ENCODE measurements around the gene IL23R. TPM values are rescaled to one million over a fixed set of nuclear protein-coding genes. Genes with fewer than 3 reads are reported as not detected.

Gene IL23R
- total and polyA plus RNA-seq, 2 of the 13 experiments (the other 11 are each of a cell fraction or from before 2014, with no cell fraction given), result not detected

- BruUV-seq (replicated peaks), result no TSS peak
- no peak overlapping the region for H3K4me2 ChIP-seq (ENCODE audit: low read depth, low read length)
- no peak overlapping the region for H3K9ac ChIP-seq (ENCODE audit: insufficient read depth, low read depth, low read length)
- ChIA-PET POLR2A (no interaction called here), CTCF (ENCODE audit: low intra/inter-chr PET ratio, low total read pairs) (no interaction called here)
- no peak overlapping the region for H3K4me3 ChIP-seq (replicated peaks in 1 of 3; ENCODE audit: insufficient read depth in 1 of 3, low read depth in 2 of 3, low read length in 3 of 3)
- H3K79me2 ChIP-seq (ENCODE audit: insufficient read depth, low read length), result no peaks in the 10 kb centered on the region
- TF ChIP-seq ZNF670 (CRISPR knock-in tag; IDR thresholded peaks at IDR 0.05; ENCODE audit: borderline replicate concordance), result no peak
- peak; percentile 89 to 92 for TF ChIP-seq MAFK (conservative IDR thresholded peaks at IDR 0.05 in 1 of 2, IDR thresholded peaks at IDR 0.05 in 1 of 2; ENCODE audit: low read length in 2 of 2)
- peak; percentile 90 for TF ChIP-seq MAFF (IDR thresholded peaks at IDR 0.05; ENCODE audit: low read depth, low read length)
- no peak for TF ChIP-seq ZNF503 (CRISPR knock-in tag; IDR thresholded peaks at IDR 0.05)
- no peak overlapping the region for H3K27ac ChIP-seq (ENCODE audit: extremely low read length, insufficient read depth, low read length)
- H3K9me3 ChIP-seq (ENCODE audit: low read length), result no peaks in the 10 kb centered on the region
- intact Hi-C loops (cut with micrococcal nuclease; ENCODE audit: unreplicated experiment), result no loop called here
- no peak overlapping the region for H2AFZ ChIP-seq (ENCODE audit: low read length)
- in situ Hi-C loops (cut with HindIII; ENCODE audit: extremely low pct_ligation_motif_present, low pct_unique_long_range_greater_than_20kb), result no loop called here
- no peak for ATAC-seq
- WGBS (ENCODE audit: low lambda C conversion rate), result 14% methylated on average over 5 of the region's 5 CpGs
- H4K20me1 ChIP-seq (ENCODE audit: insufficient read depth, low read length), result no peaks in the 10 kb centered on the region
- no peaks in the 10 kb centered on the region for H3K4me1 ChIP-seq (ENCODE audit: insufficient read depth, low read length)
- H3K27me3 ChIP-seq (ENCODE audit: control insufficient read depth in 1 of 2, insufficient read depth in 2 of 2, low read length in 2 of 2), result no peaks in the 10 kb centered on the region
- no peaks in the 10 kb centered on the region for H3K36me3 ChIP-seq (replicated peaks in 1 of 2; ENCODE audit: control insufficient read depth in 1 of 2, insufficient read depth in 2 of 2, low read length in 2 of 2)
- DNase-seq (ENCODE audit: low spot score), result no peak
- FAIRE-seq, result no peak
Observed at GRCh38 chr1:67262735-67263134, 96.5 kb downstream of the IL23R start.

GRCh38 chr1:67264152-67264551 lies 97.9 kb downstream of the IL23R start:
- in situ Hi-C loops (cut with HindIII; ENCODE audit: extremely low pct_ligation_motif_present, low pct_unique_long_range_greater_than_20kb), result no loop called here
- no peak overlapping the region for H3K4me2 ChIP-seq (ENCODE audit: low read depth, low read length)
- H3K27ac ChIP-seq (ENCODE audit: extremely low read length, insufficient read depth, low read length), result no peak overlapping the region
- no peak for FAIRE-seq
- CTCF ChIA-PET (ENCODE audit: low intra/inter-chr PET ratio, low total read pairs), result no interaction called here
- H4K20me1 ChIP-seq (ENCODE audit: insufficient read depth, low read length), result no peaks in the 10 kb centered on the region
- no peak overlapping the region for H3K9ac ChIP-seq (ENCODE audit: insufficient read depth, low read depth, low read length)
- DNase-seq (ENCODE audit: low spot score), result no peak
- BruUV-seq (replicated peaks), result no TSS peak
- H3K27me3 ChIP-seq (ENCODE audit: control insufficient read depth in 1 of 2, insufficient read depth in 2 of 2, low read length in 2 of 2), result no peaks in the 10 kb centered on the region
- no peaks in the 10 kb centered on the region for H3K9me3 ChIP-seq (ENCODE audit: low read length)
- no peaks in the 10 kb centered on the region for H3K4me1 ChIP-seq (ENCODE audit: insufficient read depth, low read length)
- intact Hi-C loops (cut with micrococcal nuclease; ENCODE audit: unreplicated experiment), result no loop called here
- H3K4me3 ChIP-seq (replicated peaks in 1 of 3; ENCODE audit: insufficient read depth in 1 of 3, low read depth in 2 of 3, low read length in 3 of 3), result no peak overlapping the region
- POLR2A ChIA-PET, result no interaction called here
- H2AFZ ChIP-seq (ENCODE audit: low read length), result no peak overlapping the region
- H3K36me3 ChIP-seq (replicated peaks in 1 of 2; ENCODE audit: control insufficient read depth in 1 of 2, insufficient read depth in 2 of 2, low read length in 2 of 2), result no peaks in the 10 kb centered on the region
- H3K79me2 ChIP-seq (ENCODE audit: insufficient read depth, low read length), result no peaks in the 10 kb centered on the region
- no peak for ATAC-seq
- TF ChIP-seq ZNF777 (CRISPR knock-in tag; IDR thresholded peaks at IDR 0.05) (no peak), NFE2L1 (CRISPR knock-in tag; IDR thresholded peaks at IDR 0.05; ENCODE audit: borderline replicate concordance) (no peak), ZNF331 (CRISPR knock-in tag; IDR thresholded peaks at IDR 0.05) (no peak), ZNF543 (CRISPR knock-in tag; IDR thresholded peaks at IDR 0.05) (no peak), TEAD2 (CRISPR knock-in tag; IDR thresholded peaks at IDR 0.05) (no peak), ZFP37 (CRISPR knock-in tag; IDR thresholded peaks at IDR 0.05; ENCODE audit: borderline replicate concordance) (no peak), MYPOP (CRISPR knock-in tag; IDR thresholded peaks at IDR 0.05) (no peak), CTCF (CRISPR knock-in tag; IDR thresholded peaks at IDR 0.05) (no peak), KLF13 (CRISPR knock-in tag; IDR thresholded peaks at IDR 0.05) (no peak), CENPT (CRISPR knock-in tag; IDR thresholded peaks at IDR 0.05; ENCODE audit: low read depth) (no peak)
